ENCODE measurements around the gene GLI3. TPM values are rescaled to one million over a fixed set of nuclear protein-coding genes. Genes with fewer than 3 reads are reported as not detected.

The GLI3 gene
- total RNA-seq, 4 donors from 2014 or later = 8.6 to 12.6 (median 8.7) TPM

DNA sequence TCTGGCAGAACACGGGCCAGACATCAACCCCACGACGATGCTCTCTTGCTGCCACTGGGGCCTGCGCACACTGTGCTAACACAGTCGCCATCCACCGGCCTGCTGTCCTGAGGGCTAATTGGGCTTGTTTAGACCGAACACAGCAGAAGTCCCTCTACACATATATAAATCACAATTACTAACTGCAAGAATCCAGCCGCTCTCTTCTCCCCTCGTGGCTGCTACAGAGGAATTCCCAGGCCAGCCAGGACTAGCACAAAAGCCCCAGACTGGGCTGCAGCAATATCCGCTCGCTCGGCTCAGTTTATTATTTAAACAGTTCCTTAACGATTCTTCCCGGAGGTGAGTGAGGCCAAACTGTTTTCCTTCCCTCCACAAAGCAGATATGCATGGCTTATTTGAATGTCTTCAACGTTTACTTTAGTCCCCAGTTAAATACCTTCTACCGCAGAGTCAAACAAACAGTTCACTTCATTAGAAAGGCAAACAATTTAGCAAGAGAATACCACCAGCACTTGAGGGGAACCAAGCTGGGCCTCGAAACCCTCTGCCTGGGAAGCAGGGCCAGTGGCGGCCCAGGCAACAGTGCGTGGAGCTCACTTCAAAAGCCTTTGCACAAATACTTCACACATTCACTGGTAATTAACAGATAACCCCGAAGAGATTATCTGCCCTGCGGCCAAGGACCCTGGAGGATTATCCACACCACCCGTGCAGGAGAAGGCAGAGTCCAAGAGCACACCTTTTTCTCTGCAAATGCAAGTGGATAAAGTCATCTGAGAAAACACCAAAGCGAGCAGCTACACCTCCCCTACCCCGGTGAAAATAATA is 145.3 kb downstream of the GLI3 start:
- DNase-seq (ENCODE audit: low spot score in 2 of 2) = no peak
- no peak for TF ChIP-seq EP300 (IDR thresholded peaks at IDR 0.05)
- TF ChIP-seq POLR2A (IDR thresholded peaks at IDR 0.05) = no peak
- TF ChIP-seq, protein P1, sequence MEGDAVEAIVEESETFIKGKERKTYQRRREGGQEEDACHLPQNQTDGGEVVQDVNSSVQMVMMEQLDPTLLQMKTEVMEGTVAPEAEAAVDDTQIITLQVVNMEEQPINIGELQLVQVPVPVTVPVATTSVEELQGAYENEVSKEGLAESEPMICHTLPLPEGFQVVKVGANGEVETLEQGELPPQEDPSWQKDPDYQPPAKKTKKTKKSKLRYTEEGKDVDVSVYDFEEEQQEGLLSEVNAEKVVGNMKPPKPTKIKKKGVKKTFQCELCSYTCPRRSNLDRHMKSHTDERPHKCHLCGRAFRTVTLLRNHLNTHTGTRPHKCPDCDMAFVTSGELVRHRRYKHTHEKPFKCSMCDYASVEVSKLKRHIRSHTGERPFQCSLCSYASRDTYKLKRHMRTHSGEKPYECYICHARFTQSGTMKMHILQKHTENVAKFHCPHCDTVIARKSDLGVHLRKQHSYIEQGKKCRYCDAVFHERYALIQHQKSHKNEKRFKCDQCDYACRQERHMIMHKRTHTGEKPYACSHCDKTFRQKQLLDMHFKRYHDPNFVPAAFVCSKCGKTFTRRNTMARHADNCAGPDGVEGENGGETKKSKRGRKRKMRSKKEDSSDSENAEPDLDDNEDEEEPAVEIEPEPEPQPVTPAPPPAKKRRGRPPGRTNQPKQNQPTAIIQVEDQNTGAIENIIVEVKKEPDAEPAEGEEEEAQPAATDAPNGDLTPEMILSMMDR (IDR thresholded peaks at IDR 0.05) = no peak
- Histone ChIP-seq H3K27ac (no peak overlapping the region), H3K4me1 (peaks cover 0 to 24% (median 6%) of the 10 kb centered on the region in 4 donors), H3K9me3 (no peaks in the 10 kb centered on the region), H3K27me3 (no peaks in the 10 kb centered on the region), H3K4me3 (no peak overlapping the region), H3K36me3 (no peaks in the 10 kb centered on the region)
- WGBS, 2 donors = 57 to 62% methylated on average over 23 to 24 of the region's 24 CpGs

DNA sequence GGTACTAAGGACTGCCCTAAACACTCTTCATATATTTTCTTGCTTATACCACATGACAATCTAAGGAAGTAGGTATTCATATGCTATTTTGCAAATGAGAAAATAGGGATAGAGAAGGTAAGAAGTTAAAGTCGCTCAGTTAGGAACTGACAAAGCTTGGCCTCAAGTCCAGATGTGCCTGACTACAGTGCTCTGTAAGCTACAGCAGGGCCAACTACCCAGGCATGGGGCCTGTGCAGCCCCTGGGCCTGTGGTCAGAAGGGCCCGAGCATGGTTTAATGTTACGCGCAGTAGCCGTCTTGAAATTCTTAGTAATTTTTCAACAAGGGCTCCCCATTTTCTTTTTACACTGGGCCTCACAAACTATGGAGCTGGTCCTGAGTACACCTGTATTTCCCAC is 146.2 kb downstream of the GLI3 start:
- H3K27ac ChIP-seq = no peak overlapping the region
- no peak overlapping the region for H3K4me3 ChIP-seq
- H3K36me3 ChIP-seq = no peaks in the 10 kb centered on the region
- no peaks in the 10 kb centered on the region for H3K9me3 ChIP-seq
- no peaks in the 10 kb centered on the region for H3K27me3 ChIP-seq
- DNase-seq (ENCODE audit: low spot score in 2 of 2) = no peak
- peaks cover 0 to 16% (median 4%) of the 10 kb centered on the region in 4 donors for H3K4me1 ChIP-seq
- TF ChIP-seq EP300 (IDR thresholded peaks at IDR 0.05) (no peak), POLR2A (IDR thresholded peaks at IDR 0.05) (no peak)
- TF ChIP-seq, protein P1 (IDR thresholded peaks at IDR 0.05) = no peak
- WGBS, 2 donors = 87 to 93% methylated on average over 5 of the region's 5 CpGs

DNA sequence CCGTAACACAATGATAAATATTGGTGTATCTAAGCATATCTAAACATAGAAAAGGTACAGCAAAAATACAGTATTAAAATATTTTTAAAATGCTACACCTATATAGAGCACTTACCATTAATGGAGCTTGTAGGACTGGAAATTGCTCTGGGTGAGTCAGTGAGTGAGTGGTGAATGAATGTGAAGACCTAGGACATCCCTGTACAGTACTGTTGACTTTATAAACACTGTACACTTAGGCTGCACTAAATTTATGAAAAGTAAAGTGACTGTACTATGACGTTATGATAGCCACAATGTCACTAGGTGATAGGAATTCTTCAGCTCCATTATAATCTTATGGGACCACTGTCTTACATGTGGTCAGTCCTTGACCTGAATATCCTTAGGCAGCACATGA is 147.0 kb downstream of the GLI3 start:
- peaks cover 0 to 19% (median 4%) of the 10 kb centered on the region in 4 donors for H3K4me1 ChIP-seq
- TF ChIP-seq EP300 (IDR thresholded peaks at IDR 0.05) (no peak), POLR2A (IDR thresholded peaks at IDR 0.05) (no peak)
- TF ChIP-seq, protein P1 (IDR thresholded peaks at IDR 0.05) = no peak
- WGBS, 2 donors = 96 to 97% methylated on average over 2 of the region's 2 CpGs

DNA sequence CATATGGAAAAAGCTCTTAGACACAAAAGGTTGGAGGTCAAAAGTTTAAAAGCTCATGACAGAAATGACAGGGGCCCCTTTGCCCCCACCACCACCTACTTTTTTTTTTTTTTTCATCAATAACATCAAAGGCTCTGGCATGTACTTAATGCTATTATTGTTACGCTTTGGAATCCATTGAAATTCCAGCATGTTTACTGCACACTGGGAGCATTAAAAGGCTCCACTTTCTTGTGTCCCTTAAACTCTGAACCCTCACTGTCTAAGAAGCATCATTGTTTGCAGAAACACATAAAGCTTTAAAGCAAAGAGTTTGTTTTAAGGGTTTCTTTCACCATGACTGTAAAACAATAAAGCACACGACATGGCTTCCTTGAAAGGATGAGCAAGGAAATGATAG is 149.4 kb downstream of the GLI3 start:
- 48 to 54% methylated on average over 2 of the region's 2 CpGs for WGBS, 2 donors
- Histone ChIP-seq H3K27ac (no peak overlapping the region), H3K4me1 (peaks cover 0 to 19% (median 4%) of the 10 kb centered on the region in 4 donors), H3K36me3 (no peaks in the 10 kb centered on the region), H3K9me3 (no peaks in the 10 kb centered on the region), H3K4me3 (no peak overlapping the region), H3K27me3 (no peaks in the 10 kb centered on the region)
- TF ChIP-seq POLR2A (IDR thresholded peaks at IDR 0.05) (no peak), EP300 (IDR thresholded peaks at IDR 0.05) (no peak)
- TF ChIP-seq, protein P1 (IDR thresholded peaks at IDR 0.05) = no peak
- DNase-seq (ENCODE audit: low spot score in 2 of 2) = no peak

More for the DNA sequence above, 147.0 kb downstream of the GLI3 start:
- Histone ChIP-seq H3K9me3 (no peaks in the 10 kb centered on the region), H3K27me3 (no peaks in the 10 kb centered on the region), H3K4me3 (no peak overlapping the region), H3K27ac (no peak overlapping the region), H3K36me3 (no peaks in the 10 kb centered on the region)
- DNase-seq (ENCODE audit: low spot score in 2 of 2) = no peak

DNA sequence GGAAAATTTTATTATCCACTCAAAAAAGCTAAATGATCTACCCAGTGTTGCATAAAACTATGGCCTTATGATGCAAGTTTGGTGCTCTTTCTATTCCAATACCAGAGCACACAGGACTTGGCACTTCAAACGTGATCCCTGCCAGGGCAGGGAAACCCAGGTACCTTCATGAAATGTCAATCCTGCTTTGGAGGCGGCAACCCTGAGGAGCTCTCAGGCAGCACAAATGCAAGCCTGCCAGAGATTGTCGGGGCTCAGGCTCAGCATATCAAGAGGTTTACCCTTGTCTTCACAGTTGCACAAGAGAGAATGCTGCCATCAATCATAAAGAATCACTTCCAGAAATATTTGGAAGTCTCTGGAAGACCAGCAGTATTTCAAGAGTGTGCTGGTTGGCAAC is 151.5 kb downstream of the GLI3 start:
- H3K4me1 ChIP-seq = peaks cover 0 to 16% (median 4%) of the 10 kb centered on the region in 4 donors
- DNase-seq (ENCODE audit: low spot score in 2 of 2) = no peak
- no peak overlapping the region for H3K27ac ChIP-seq
- no peaks in the 10 kb centered on the region for H3K36me3 ChIP-seq
- no peaks in the 10 kb centered on the region for H3K9me3 ChIP-seq
- TF ChIP-seq POLR2A (IDR thresholded peaks at IDR 0.05) (no peak), EP300 (IDR thresholded peaks at IDR 0.05) (peak in 1 of 2 donors; percentile 16)
- H3K27me3 ChIP-seq = no peaks in the 10 kb centered on the region
- 58 to 75% methylated on average over 3 of the region's 3 CpGs for WGBS, 2 donors
- no peak overlapping the region for H3K4me3 ChIP-seq

All from tibial nerve (tissue), 4 donors.